Measurements from ENCODE around the gene KLHL36.

Gene KLHL36

DNA sequence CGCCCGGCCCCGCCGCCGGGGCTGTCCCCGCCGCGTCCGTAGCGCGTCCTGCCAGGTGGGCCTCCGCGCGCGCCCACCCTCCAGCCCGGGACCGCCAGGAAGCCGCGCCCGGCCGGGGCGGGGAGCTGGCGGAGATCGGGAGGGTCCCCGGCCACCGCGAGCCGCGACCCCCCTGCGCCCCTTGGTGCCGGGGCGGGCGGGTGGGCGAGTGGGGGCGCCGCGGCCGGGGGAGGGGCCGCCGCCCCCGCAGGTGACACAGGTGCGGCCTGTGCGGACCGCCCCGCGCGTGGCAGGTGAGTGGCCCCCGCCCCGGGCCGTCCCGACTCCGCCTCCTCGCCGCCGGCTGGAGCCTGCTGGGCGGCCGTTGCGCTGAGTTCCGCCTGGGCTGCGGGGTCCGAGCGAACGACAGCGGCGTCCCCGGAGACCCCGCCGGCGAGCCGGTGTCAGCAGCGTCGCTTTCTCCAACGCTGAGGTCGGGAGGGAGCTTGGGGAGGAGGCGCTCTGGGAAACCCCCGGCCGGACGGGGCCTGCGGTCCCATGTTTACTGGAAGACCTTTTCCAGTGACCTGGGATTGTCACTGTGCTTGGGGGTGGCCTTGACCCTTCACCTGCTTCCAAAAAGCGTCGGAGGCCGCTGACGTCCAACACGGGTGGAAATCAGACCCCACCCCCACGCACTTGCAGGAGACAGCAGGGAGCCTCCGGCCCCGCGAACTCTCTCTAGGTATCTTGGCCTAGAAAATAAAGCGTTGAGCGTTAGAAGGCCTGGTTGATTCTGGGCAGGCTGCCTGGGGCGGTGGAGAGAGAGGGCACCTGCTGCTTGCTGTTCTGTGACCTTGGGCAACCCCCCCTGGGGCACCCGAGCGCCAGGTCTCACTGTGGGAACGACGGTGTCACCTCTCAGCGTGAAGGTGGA, 542 bp downstream of the KLHL36 start:
- peak overlapping the region; percentile 70 for H3K4me3 ChIP-seq (ENCODE audit: low read length)
- TF ChIP-seq ZNF274 (IDR thresholded peaks at IDR 0.05; ENCODE audit: low read depth, low read length) = no peak

- no peak for TF ChIP-seq ZNF274 (IDR thresholded peaks at IDR 0.05; ENCODE audit: low read depth, low read length)
- peak overlapping the region; percentile 70; the same call in 1 of the 2 replicates for H3K4me3 ChIP-seq (ENCODE audit: low read length)
These were observed 1.2 kb downstream of the KLHL36 start for GRCh38 chr16:84649511-84649861.

DNA sequence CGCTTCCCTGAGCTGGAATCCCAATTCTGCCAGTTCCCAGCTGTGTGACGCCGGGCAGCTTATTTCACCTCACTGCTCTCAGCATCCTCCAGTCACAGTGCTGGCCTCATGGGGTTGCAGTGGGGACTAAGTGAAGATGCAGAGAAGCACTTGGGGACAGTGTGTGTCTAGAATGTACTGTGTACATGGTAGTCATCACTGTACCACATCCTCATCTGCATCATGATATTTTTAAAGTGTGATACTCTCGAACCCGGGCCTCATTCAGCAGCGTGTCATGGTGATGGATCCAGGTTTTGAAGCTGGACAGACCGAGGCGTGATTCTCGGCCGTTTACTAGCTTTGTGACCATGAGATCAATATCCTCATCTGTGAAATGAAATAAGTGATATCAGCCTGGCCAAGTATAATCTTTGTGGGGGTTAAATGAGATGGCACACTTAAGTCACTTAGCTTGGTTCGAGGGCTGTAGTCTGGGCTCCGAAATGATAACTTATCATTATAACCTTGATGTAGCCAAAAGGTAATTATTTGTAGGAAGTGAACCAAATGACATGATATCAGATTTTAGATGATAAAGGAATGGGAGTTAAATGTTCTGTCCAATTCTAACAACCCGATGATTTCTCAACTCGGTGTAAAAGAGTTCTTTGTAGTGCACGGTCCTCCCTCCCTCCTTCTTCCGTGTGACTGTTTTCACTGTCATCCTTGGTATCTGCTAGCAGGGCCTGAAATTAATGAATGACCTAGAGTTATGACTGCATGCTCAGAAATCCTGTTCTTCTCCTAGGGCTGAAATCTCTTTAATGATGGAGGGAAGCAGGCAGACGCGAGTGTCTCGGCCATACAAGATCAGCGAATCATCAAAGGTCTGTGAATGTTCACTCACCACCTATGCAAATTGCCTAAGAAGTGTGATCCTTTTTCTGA, 2.0 kb downstream of the KLHL36 start:
- no peak overlapping the region for H3K4me3 ChIP-seq (ENCODE audit: low read length)
- no peak for TF ChIP-seq ZNF274 (IDR thresholded peaks at IDR 0.05; ENCODE audit: low read depth, low read length)

- no peak overlapping the region for H3K4me3 ChIP-seq (ENCODE audit: low read length)
- no peak for TF ChIP-seq ZNF274 (IDR thresholded peaks at IDR 0.05; ENCODE audit: low read depth, low read length)
These were observed 4.3 kb downstream of the KLHL36 start for GRCh38 chr16:84652566-84652965.

GRCh38 chr16:84654238-84654637, 5.9 kb downstream of the KLHL36 start:
- TF ChIP-seq ZNF274 (IDR thresholded peaks at IDR 0.05; ENCODE audit: low read depth, low read length) = no peak
- H3K4me3 ChIP-seq (ENCODE audit: low read length) = no peak overlapping the region

GRCh38 chr16:84654998-84655397, 6.7 kb downstream of the KLHL36 start:
- H3K4me3 ChIP-seq (ENCODE audit: low read length) = no peak overlapping the region
- TF ChIP-seq ZNF274 (IDR thresholded peaks at IDR 0.05; ENCODE audit: low read depth, low read length) = no peak

DNA sequence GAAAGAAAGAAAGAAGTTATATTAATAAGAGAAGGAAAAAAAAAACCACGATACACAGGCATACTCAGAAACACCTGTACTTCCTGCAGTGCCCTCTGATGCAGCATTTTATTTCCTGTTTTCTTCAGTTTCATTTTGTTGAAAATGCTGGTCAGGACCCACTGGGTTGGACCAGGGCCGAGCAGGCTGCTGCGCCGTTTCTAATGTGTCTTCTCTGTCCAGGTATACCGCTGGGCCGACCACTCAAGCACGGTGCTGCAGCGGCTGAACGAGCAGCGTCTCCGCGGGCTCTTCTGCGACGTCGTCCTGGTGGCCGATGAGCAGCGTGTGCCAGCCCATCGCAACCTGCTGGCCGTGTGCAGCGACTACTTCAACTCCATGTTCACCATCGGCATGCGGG, 8.3 kb downstream of the KLHL36 start:
- no peak overlapping the region for H3K4me3 ChIP-seq (ENCODE audit: low read length)
- TF ChIP-seq ZNF274 (IDR thresholded peaks at IDR 0.05; ENCODE audit: low read depth, low read length) = no peak

- no peak for TF ChIP-seq ZNF274 (IDR thresholded peaks at IDR 0.05; ENCODE audit: low read depth, low read length)
- H3K4me3 ChIP-seq (ENCODE audit: low read length) = no peak overlapping the region
These were observed 9.0 kb downstream of the KLHL36 start for GRCh38 chr16:84657229-84657837.

DNA sequence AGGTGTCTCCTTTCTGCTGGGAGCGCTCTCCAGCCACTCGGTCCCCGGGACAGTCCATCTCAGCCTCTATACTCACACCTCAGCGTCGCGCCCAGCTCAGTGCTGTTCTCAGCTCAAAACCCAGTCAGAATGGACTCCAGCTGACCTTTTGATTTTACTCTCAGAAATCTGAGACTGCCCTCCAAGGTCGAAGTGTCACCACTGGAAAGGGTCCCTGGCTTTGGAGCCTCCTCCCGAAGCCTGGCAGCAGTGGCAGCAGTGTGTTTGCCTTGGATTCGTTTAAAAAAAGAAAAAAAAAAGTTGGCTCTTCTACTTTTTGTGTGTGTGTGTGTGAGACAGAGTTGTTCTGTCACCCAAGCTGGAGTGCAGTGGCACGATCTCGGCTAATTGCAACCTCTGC, 10.4 kb downstream of the KLHL36 start:
- TF ChIP-seq ZNF274 (IDR thresholded peaks at IDR 0.05; ENCODE audit: low read depth, low read length) = no peak
- H3K4me3 ChIP-seq (ENCODE audit: low read length) = no peak overlapping the region

DNA sequence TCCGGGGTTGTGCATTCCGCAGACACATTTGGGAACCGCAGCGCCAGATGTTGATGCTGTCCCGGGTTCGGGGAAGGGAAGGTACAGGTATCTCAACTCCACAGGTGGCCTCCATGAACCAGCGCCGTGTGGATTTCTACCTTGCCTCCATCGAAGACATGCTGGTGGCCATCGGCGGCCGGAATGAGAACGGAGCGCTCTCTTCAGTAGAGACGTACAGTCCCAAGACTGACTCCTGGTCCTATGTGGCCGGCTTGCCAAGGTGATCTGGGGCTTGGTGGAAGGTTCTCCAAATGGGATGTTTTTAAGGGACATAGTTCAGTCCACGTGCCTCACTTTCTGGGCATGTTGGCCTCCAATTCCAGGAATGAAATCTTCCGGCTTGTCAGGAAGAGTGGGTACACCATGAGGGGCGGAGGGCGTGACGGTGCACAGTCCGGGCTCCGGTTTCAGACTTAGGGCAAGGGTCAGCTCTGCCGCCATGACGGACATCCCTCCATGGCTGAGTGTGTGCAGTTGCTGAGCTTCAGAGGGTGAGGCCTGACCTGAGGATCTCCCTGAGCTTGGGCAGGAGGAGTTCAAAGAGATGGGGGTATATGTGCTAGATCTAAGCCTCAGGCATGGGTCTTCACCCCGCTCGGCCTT, 11.5 kb downstream of the KLHL36 start:
- TF ChIP-seq ZNF274 (IDR thresholded peaks at IDR 0.05; ENCODE audit: low read depth, low read length) = no peak
- no peak overlapping the region for H3K4me3 ChIP-seq (ENCODE audit: low read length)

DNA sequence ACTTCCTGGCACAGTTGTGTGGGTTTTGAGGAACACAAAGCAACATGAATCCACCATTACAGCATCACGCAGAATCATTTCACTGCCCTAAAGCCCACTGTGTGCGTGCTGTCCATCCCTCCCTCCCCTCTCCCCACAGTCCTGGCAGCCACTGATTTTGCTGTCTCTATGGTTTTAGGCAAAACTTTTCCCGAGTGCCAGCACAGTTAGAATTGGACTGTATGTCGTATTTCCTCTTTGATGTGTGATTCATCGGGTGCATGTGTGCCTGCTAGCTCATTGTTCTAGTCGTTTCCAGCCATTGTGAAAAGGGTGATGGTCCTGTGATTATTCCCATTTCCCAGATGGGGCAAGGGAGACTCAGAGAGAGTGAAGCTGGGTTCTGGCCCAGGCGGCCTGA, 12.7 kb downstream of the KLHL36 start:
- no peak overlapping the region for H3K4me3 ChIP-seq (ENCODE audit: low read length)
- TF ChIP-seq ZNF274 (IDR thresholded peaks at IDR 0.05; ENCODE audit: low read depth, low read length) = no peak

DNA sequence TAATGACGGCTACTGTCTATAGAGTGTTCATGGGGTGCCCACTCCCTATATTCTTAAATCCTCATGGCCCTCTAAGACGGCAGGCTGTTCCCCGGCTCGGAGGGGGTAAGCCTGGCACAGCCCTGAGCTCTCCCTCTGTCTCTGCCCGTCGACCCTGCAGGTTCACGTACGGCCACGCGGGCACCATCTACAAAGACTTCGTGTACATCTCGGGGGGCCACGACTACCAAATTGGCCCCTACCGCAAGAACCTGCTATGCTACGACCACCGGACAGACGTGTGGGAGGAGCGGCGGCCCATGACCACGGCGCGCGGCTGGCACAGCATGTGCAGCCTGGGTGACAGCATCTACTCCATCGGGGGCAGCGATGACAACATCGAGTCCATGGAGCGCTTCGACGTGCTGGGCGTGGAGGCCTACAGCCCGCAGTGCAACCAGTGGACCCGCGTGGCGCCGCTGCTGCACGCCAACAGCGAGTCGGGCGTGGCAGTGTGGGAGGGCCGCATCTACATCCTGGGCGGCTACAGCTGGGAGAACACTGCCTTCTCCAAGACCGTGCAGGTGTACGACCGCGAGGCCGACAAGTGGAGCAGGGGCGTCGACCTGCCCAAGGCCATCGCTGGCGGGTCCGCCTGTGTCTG, 13.2 kb downstream of the KLHL36 start:
- H3K4me3 ChIP-seq (ENCODE audit: low read length) = no peak overlapping the region
- no peak for TF ChIP-seq ZNF274 (IDR thresholded peaks at IDR 0.05; ENCODE audit: low read depth, low read length)

DNA sequence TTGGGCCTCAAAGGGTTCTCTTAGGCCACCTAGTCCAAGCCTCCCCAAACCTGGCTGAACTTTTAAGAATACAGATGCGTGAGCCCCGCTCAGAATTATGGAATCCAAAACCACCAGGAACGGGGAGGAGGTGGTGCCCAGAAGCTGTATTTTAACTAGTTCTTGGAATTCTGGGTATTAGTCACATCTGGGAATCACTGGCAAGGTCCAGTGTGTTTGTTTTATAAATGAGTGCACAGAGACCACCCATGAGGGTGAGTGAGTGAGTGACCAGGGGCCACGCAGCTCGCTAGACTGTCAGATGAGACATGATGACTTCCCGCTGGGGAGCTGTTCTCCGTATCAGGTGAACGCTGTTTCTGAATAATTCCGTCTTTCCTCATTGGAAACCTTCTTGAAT, 14.2 kb downstream of the KLHL36 start:
- no peak for TF ChIP-seq ZNF274 (IDR thresholded peaks at IDR 0.05; ENCODE audit: low read depth, low read length)
- H3K4me3 ChIP-seq (ENCODE audit: low read length) = no peak overlapping the region
